ENCODE results near the gene ALDOC.

ALDOC gene

DNA sequence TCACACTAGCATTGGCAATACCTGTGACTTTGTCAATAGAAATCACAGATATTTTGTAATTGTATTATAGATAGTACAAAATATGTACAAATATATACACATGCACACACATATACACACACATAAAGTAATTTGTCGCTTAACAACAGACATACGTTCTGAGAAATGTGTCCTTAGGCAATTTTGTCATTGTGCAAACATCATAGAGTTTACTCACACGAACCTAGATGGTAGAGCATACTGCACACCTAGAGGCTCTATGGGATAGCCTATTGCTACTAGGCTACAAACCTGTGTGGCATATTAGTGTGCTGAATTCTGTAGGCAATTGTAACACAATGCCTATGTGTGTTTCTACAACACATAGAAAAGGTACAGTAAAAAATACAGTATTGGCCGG lies 35.3 kb downstream of the ALDOC start:
- Histone ChIP-seq H3K4me1 (ENCODE audit: insufficient read depth, low read length) (peaks cover 5% of the 10 kb centered on the region), H3K36me3 (ENCODE audit: insufficient read depth, low read length) (no peaks in the 10 kb centered on the region), H3K9me3 (ENCODE audit: control insufficient read depth, insufficient read depth, low read length) (no peaks in the 10 kb centered on the region), H3K9ac (ENCODE audit: low read depth, low read length) (no peak overlapping the region)

- Histone ChIP-seq H3K9me3 (ENCODE audit: control insufficient read depth, insufficient read depth, low read length) (no peaks in the 10 kb centered on the region), H3K9ac (ENCODE audit: low read depth, low read length) (no peak overlapping the region), H3K36me3 (ENCODE audit: insufficient read depth, low read length) (no peaks in the 10 kb centered on the region), H3K4me1 (ENCODE audit: insufficient read depth, low read length) (peaks cover 5% of the 10 kb centered on the region)
Measured at GRCh38 chr17:28540231-28540630, 36.5 kb downstream of the ALDOC start.

DNA sequence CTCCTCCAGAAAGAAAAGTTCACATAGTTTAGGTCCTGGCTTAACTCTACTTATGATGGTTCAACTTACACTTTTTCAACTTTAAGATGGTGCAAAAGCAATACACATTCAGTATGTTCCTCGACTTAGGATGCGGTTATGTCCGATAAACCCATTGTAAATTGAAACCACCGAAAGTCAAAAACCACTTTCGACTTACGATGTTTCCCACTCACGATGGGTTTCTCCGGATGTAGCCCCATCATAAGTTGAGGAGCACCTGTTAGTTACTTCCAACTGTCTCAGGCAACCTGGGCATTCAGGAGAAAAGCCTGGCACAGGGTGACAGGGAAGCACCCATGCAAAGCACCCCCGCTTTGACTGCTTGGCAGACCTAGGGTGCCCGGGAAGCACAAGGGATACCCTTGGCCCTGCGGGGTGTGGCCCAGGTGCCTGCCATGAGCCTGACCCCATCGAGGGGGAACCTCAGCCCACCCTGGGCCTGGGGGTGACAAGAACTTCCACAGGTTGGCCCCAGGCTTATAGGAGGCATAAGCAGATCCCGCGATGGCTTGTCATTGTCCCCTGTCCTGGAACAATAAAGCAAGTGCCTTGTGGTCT lies 38.3 kb downstream of the ALDOC start:
- H3K36me3 ChIP-seq (ENCODE audit: insufficient read depth, low read length) = no peaks in the 10 kb centered on the region
- H3K9ac ChIP-seq (ENCODE audit: low read depth, low read length) = no peak overlapping the region
- no peaks in the 10 kb centered on the region for H3K4me1 ChIP-seq (ENCODE audit: insufficient read depth, low read length)
- H3K9me3 ChIP-seq (ENCODE audit: control insufficient read depth, insufficient read depth, low read length) = no peaks in the 10 kb centered on the region

- H3K9me3 ChIP-seq (ENCODE audit: control insufficient read depth, insufficient read depth, low read length) = no peaks in the 10 kb centered on the region
- H3K9ac ChIP-seq (ENCODE audit: low read depth, low read length) = no peak overlapping the region
- H3K36me3 ChIP-seq (ENCODE audit: insufficient read depth, low read length) = no peaks in the 10 kb centered on the region
- peaks cover 3% of the 10 kb centered on the region; the same call in 1 of the 2 replicates for H3K4me1 ChIP-seq (ENCODE audit: insufficient read depth, low read length)
Measured at GRCh38 chr17:28537219-28537610, 39.5 kb downstream of the ALDOC start.

- no peak overlapping the region for H3K9ac ChIP-seq (ENCODE audit: low read depth, low read length)
- H3K4me1 ChIP-seq (ENCODE audit: insufficient read depth, low read length) = peaks cover 3% of the 10 kb centered on the region; the same call in 1 of the 2 replicates
- H3K36me3 ChIP-seq (ENCODE audit: insufficient read depth, low read length) = no peaks in the 10 kb centered on the region
- no peaks in the 10 kb centered on the region for H3K9me3 ChIP-seq (ENCODE audit: control insufficient read depth, insufficient read depth, low read length)
Measured at GRCh38 chr17:28536532-28537218, 40.0 kb downstream of the ALDOC start.

GRCh38 chr17:28534740-28535375 lies 41.8 kb downstream of the ALDOC start:
- H3K36me3 ChIP-seq (ENCODE audit: insufficient read depth, low read length) = no peaks in the 10 kb centered on the region
- peaks cover 3% of the 10 kb centered on the region; the same call in 1 of the 2 replicates for H3K4me1 ChIP-seq (ENCODE audit: insufficient read depth, low read length)
- no peak overlapping the region for H3K9ac ChIP-seq (ENCODE audit: low read depth, low read length)
- H3K9me3 ChIP-seq (ENCODE audit: control insufficient read depth, insufficient read depth, low read length) = no peaks in the 10 kb centered on the region

DNA sequence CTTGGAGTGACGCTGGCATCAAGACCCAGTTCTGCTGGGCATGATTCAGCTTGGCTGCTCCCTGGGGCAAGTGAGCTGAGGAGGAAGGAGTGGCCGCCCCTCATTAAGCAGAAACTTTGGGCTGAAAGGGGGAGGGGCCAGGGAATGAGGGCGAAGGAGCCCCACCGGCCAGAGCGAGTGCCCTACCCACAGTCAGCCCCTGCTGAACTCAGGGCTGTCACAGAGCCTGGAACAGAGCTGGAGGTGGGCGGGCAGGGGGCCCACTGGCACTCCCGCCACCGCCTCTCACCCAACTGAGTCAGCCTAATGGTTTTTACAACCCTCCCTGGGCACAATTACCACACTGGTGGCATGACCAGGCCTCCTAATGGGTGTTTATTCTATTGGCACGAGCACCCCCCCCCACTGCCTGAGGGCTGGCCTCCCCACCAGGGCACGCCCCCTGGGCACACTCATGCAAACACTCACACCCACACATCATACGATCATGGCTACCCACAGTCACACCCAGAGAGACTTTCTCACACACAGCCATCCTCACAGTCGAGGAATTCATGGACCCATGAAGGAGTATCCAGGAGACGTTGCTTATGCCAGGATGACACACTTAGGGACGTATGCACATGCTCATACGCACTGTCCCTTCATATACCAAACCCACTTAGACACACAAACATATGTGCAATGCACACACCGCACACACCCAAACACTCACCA lies 43.4 kb downstream of the ALDOC start:
- Histone ChIP-seq H3K36me3 (ENCODE audit: insufficient read depth, low read length) (no peaks in the 10 kb centered on the region), H3K9me3 (ENCODE audit: control insufficient read depth, insufficient read depth, low read length) (no peaks in the 10 kb centered on the region), H3K4me1 (ENCODE audit: insufficient read depth, low read length) (peaks cover 3% of the 10 kb centered on the region; the same call in 1 of the 2 replicates), H3K9ac (ENCODE audit: low read depth, low read length) (no peak overlapping the region)

DNA sequence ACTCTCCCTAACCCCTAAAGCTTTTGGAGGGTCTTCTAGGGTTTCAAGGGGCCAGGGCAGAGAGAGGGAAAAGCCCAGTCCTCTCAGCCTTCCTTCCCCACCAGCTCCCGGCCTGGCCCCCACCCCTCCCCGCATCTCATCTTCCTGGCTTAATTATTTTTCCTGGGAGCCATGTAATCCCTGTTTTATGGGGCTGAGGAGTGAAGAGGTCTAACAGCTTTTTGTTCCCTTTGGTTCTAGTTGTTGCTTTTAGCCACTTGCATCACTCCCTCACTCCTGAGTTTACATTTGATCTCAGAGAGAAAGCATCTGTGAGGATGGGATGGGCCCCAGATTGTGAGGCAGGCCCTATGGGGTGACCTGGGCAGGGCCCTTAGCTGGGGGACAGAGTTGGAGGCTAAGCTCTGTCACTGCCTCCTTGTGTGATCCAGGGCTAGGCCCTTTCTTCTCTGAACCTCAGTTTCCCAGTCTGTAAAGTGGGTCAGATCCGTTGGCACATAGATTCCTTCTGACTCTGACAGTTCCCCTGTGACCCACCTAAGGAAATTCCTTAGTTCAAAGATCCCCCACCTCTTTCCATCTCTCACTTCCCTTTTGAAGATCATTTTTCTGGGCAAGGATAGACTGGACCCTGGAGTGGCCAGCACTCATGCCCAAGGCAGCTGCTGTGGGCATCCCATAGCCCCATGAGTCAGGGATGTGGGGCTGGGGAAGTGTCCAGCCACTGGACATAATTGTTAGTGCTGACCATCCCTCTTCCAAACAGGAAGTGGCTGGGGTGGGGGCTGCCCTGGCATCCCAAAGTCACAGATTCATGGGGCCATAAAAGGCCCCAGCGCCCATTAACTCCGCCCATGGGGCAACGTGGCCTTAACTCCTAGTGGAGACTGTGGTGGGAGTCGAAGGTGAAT lies 44.4 kb downstream of the ALDOC start:
- Histone ChIP-seq H3K36me3 (ENCODE audit: insufficient read depth, low read length) (no peaks in the 10 kb centered on the region), H3K9me3 (ENCODE audit: control insufficient read depth, insufficient read depth, low read length) (no peaks in the 10 kb centered on the region), H3K4me1 (ENCODE audit: insufficient read depth, low read length) (peaks cover 3% of the 10 kb centered on the region; the same call in 1 of the 2 replicates), H3K9ac (ENCODE audit: low read depth, low read length) (no peak overlapping the region)

GRCh38 chr17:28530926-28531325 lies 45.8 kb downstream of the ALDOC start:
- Histone ChIP-seq H3K36me3 (ENCODE audit: insufficient read depth, low read length) (no peaks in the 10 kb centered on the region), H3K9me3 (ENCODE audit: control insufficient read depth, insufficient read depth, low read length) (no peaks in the 10 kb centered on the region), H3K9ac (ENCODE audit: low read depth, low read length) (no peak overlapping the region), H3K4me1 (ENCODE audit: insufficient read depth, low read length) (peaks cover 3% of the 10 kb centered on the region; the same call in 1 of the 2 replicates)

- H3K9ac ChIP-seq (ENCODE audit: low read depth, low read length) = no peak overlapping the region
- H3K9me3 ChIP-seq (ENCODE audit: control insufficient read depth, insufficient read depth, low read length) = no peaks in the 10 kb centered on the region
- peaks cover 6% of the 10 kb centered on the region; the same call in 1 of the 2 replicates for H3K4me1 ChIP-seq (ENCODE audit: insufficient read depth, low read length)
- H3K36me3 ChIP-seq (ENCODE audit: insufficient read depth, low read length) = no peaks in the 10 kb centered on the region
Measured at GRCh38 chr17:28530250-28530649, 46.4 kb downstream of the ALDOC start.

DNA sequence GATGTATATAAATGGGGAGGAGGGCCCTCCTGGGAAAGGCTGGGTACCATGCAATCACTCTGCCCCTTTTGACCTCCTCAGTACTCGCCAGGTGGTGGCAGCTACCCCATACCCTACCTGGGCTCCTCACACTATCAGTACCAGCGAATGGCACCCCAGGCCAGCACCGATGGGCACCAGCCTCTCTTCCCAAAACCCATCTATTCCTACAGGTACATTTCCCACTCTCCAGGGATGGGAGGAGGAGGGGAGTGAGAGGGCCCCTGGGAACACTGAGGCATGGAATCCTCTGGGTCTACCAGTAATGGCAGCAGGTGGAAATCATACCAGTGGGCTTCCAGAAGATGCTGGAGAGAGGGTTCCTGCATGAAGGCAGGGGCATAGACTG lies 47.7 kb downstream of the ALDOC start:
- H3K4me1 ChIP-seq (ENCODE audit: insufficient read depth, low read length) = peaks cover 12% of the 10 kb centered on the region; the same call in 1 of the 2 replicates
- H3K36me3 ChIP-seq (ENCODE audit: insufficient read depth, low read length) = no peaks in the 10 kb centered on the region
- H3K9ac ChIP-seq (ENCODE audit: low read depth, low read length) = no peak overlapping the region
- H3K9me3 ChIP-seq (ENCODE audit: control insufficient read depth, insufficient read depth, low read length) = no peaks in the 10 kb centered on the region

- Histone ChIP-seq H3K36me3 (ENCODE audit: insufficient read depth, low read length) (no peaks in the 10 kb centered on the region), H3K9me3 (ENCODE audit: control insufficient read depth, insufficient read depth, low read length) (no peaks in the 10 kb centered on the region), H3K4me1 (ENCODE audit: insufficient read depth, low read length) (peaks cover 12% of the 10 kb centered on the region; the same call in 1 of the 2 replicates), H3K9ac (ENCODE audit: low read depth, low read length) (no peak overlapping the region)
Measured at GRCh38 chr17:28528327-28529012, 48.2 kb downstream of the ALDOC start.

- H3K36me3 ChIP-seq (ENCODE audit: insufficient read depth, low read length) = no peaks in the 10 kb centered on the region
- H3K4me1 ChIP-seq (ENCODE audit: insufficient read depth, low read length) = peaks cover 11% of the 10 kb centered on the region; the same call in 1 of the 2 replicates
- no peak overlapping the region for H3K9ac ChIP-seq (ENCODE audit: low read depth, low read length)
- H3K9me3 ChIP-seq (ENCODE audit: control insufficient read depth, insufficient read depth, low read length) = no peaks in the 10 kb centered on the region
Measured at GRCh38 chr17:28527859-28528258, 48.8 kb downstream of the ALDOC start.

All from ES-I3 (cell line).